ENCODE data around the gene PCNT.
"Not testable (repeated sequence)": the region's sequence is repeated elsewhere in the genome, so short reads cannot be mapped to it uniquely, and the experiment has no call there.

Gene PCNT

DNA sequence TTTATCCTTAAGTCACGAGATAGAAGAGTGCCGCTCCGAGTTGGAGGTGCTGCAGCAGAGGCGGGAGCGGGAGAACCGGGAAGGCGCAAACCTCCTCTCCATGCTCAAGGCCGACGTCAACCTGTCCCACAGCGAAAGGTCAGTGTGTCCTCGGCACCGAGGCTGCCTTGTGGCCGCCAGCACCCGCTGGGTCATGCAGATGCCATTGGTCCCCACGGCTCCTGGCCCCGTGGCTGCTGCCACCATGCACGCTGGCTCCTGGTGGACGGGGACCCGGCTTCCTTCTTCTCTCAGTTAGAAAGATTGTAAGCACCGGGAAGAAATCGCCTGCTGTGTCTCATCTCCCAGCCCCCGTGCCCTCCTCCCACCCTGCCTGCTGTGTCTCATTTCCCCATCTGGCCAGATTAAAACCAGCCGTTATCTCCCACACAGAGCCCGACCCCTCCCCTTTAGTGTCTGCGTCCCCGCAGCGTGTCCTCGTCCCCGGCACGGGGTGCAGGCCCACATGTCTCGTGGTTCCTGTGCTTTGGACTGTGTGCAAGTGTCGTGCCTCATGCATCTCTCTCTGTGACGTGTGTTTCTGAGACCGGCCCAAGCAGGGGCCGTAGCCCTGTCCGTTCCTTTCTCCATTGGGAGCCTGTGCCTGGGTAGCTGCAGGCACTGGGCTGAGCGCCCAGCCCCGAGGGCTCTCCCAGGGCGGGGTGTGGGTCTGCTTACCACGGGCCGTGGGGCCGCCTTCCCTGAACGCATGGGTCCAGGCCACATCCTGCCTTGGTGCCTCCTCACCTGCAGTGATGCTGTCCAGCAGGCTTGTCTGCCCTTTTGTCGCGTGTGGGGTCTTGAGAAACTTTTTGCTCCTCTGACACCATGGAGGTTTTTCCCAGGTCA is 62.1 kb downstream of the PCNT start:
- no peak for DNase-seq (ENCODE audit: low spot score)

- no peak for DNase-seq (ENCODE audit: low spot score)
These were observed 62.8 kb downstream of the PCNT start for GRCh38 chr21:46386734-46387088.

GRCh38 chr21:46388206-46388880 is 64.4 kb downstream of the PCNT start:
- no peak for DNase-seq (ENCODE audit: low spot score)

DNA sequence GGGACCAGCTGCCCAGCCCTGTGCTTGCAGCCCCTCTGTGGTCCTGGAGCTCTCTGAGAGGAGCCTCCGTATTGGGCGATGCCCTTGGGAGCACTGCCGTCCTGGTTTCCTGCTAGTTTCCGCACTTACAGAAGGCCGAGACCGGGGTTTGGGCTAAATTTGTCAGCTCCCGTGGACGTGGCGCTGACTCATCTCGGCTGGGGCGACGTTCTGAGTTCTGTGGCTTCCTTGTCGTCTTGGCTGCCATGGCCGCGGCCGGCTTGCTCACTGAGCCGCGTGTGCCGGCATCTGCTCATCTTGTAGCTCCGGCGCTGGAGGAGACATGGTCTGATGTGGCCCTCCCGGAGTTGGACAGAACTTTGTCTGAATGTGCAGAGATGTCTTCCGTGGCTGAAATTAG is 64.9 kb downstream of the PCNT start:
- DNase-seq (ENCODE audit: low spot score) = no peak

DNA sequence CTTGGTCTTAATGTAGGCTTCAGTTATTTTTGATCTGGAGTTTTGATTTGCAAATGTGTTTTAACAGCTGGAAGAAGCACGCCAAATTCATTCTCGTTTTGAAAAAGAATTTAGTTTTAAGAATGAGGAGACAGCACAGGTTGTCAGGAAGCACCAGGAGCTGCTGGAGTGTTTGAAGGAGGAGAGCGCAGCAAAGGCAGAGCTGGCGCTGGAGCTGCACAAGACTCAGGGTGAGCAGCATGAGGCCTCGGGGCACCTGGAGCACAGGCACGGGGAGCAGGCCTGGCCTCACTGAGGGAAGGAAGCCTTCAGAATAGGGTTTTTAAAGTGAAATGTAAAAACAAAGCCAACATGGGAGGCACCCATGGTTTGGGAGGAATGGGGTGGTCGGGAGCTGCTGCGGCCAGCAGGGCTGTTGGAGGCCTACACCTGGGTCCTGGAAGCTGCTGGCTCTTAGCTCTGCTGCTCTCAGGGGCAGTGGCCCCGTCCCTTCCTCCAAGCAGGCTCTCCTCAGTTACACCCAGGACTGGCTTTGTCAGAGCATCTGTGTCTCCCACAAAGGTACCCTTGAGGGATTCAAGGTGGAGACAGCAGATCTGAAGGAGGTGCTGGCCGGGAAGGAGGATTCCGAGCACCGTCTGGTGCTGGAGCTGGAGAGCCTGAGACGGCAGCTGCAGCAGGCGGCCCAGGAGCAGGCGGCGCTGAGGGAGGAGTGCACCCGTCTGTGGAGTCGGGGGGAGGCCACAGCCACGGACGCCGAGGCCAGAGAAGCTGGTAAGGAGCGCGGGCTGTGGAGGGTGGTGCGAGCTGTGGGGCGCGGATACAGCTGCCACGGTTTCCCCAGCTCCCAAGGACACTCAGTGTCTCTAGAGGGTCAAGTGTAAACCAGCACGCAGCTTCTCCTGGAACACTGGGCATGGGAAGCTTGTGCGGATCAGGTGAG is 66.9 kb downstream of the PCNT start:
- no peak for DNase-seq (ENCODE audit: low spot score)

GRCh38 chr21:46391773-46392172 is 67.8 kb downstream of the PCNT start:
- DNase-seq (ENCODE audit: low spot score) = no peak

DNA sequence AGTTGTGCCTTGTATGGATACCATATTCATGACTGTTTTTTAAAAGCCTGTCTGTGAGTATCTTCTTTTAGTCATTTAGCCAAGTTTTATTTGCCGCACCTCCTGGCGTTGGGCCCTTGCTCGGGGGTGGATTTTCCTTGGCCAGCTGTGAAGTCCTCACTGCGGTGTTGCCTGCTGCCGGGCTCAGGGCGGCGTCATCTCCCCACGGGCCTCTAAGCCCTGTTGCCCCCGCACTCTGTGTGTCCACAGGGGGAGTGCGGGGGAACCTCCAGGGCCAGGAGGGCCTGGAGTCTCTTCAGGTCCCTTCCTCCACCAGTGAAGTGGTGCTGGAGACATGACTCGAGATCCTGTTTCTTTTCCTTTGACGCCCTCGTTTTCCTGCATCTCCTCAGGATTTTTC is 69.0 kb downstream of the PCNT start:
- DNase-seq (ENCODE audit: low spot score) = no peak

DNA sequence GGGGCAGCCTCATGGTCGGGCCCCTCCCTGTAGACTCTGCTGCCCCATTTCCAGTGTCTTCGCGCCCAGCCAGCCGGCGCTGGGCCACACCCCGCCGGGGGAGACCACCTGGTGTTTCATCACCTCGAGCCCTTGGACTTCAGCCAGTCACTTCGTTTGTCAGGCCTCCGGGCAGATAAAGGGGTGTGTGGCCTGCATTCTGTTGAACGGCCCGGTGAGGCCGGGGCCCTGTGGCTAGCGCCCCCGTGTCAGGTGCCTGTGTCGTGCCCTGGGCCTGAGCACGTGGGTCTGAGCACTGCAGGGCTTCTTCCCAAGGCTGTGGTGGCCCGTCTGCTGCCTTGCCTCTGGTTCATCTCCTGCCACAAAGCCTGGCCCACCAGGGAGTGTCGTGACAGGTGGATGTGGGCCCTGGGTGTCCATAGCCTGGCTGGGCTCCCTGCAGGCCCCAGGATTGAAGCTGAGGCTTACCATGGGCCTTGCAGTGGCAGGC is 69.5 kb downstream of the PCNT start:
- no peak for DNase-seq (ENCODE audit: low spot score)

GRCh38 chr21:46393941-46394594 is 70.1 kb downstream of the PCNT start:
- DNase-seq (ENCODE audit: low spot score) = no peak

DNA sequence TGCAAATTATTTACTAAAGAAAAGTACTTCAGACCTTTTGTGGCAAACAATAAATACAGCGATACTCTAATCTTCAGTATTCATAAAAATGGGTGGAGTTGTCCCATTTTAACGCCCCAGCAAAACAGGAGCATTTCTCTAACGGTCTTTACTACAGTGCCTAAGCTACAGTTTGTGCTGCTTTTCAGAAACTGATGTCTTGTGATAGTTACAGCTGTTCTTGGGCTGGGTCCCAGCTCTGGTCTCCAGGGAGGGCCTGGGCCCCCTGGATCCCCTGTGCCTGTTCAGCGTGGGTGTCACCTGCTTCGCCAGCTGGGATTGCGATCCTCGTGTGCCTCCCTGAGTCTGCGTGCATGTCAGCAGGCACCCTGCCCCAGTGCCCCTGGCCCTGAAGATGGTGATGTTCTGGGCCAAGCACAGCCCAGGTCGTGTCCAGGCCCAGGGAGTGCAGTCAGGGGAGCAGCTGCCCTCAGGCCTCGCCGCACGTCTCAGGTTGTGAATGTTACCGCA is 70.7 kb downstream of the PCNT start:
- no peak for DNase-seq (ENCODE audit: low spot score)

- no peak for DNase-seq (ENCODE audit: low spot score)
These were observed 73.4 kb downstream of the PCNT start for GRCh38 chr21:46397211-46397905.

- DNase-seq (ENCODE audit: low spot score) = no peak
These were observed 74.0 kb downstream of the PCNT start for GRCh38 chr21:46397993-46398392.

- no peak for DNase-seq (ENCODE audit: low spot score)
These were observed 75.2 kb downstream of the PCNT start for GRCh38 chr21:46399129-46399528.

DNA sequence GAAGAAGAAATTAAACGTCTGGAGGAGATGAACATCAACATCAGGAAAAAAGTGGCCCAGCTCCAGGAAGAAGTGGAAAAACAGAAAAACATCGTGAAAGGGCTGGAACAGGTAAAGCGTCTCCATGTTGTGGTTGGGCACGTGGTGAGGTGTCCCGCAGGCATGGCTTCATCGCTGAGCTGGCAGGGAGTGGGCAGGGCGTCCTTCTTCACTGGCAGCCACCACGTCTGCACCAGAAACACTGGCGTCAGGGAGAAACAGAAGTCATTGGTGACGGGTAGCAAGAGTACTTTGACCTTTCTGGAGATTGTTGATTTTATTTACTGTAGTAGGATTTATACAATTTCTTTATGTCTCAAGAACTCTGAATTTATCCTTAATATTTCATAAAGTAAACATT is 75.7 kb downstream of the PCNT start:
- DNase-seq (ENCODE audit: low spot score) = no peak

DNA sequence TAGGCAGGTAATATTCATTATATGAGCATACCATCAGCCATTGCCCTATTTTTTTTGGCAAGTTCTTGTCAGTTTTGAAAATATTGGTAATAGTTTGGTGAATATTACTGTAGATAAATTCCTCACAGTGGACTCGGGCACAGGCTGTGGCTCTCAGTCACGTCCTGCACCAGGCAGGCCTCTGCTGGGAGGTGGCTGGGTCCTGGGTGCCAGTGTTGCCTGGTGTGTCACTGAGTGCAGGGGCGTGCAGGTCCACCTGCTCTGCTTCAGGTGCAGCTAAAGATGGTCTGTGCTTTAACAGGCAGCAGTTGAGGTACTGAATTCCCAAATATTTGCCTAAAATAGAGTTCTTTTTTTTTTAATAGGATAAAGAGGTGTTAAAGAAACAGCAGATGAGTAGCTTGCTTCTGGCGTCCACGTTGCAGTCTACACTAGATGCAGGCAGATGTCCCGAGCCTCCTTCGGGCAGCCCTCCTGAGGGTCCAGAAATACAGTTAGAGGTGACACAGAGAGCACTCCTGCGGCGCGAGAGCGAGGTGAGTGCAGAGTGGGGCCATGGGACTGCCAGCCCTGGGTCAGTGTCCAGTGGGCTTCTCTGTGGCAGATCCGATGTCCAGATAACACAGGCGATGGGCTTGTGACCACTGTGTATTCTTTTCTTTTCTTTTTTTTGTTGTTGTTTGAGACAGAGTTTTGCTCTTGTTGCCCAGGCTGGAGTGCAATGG is 77.4 kb downstream of the PCNT start:
- DNase-seq (ENCODE audit: low spot score) = no peak

DNA sequence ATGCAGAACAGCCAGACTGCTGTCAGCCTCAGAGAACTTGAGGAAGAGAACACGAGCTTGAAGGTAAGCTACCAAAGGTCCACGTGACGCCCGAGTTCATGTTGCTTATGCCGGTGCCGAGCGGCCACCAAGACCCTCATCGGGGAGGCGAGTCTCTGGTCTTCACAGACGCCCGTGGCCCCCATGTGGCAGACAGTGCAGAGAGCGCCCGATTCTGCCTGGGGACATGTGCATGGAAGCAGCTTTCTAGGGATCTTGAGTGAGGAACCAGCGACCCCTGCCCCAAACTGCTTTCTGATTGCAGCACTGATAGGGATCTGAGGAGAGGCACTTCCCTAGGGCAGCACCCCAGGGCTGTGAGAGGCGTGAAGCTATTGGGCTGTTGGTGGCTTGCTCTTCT is 78.5 kb downstream of the PCNT start:
- no peak for DNase-seq (ENCODE audit: low spot score)

GRCh38 chr21:46403234-46403811 is 79.4 kb downstream of the PCNT start:
- DNase-seq (ENCODE audit: low spot score) = not testable (repeated sequence)

DNA sequence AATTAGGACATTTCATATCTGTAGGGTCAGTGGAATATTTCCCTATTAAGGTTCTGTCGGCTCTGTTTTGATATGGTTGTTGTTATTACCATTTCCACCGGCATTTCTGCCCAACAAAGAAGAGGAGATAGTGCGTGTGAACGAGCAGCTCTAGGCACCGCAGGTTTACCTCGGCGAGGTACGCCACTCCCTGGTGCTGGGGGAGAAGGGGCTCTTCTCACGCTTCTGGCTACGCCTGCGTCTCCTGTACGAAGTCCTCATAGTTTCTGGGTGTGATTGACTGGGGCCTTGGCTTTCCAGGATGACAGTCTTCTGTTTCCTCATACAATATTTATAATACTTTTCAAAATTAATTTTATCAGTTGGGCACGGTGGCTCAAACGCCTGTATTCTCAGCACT is 80.3 kb downstream of the PCNT start:
- DNase-seq (ENCODE audit: low spot score) = no peak

DNA sequence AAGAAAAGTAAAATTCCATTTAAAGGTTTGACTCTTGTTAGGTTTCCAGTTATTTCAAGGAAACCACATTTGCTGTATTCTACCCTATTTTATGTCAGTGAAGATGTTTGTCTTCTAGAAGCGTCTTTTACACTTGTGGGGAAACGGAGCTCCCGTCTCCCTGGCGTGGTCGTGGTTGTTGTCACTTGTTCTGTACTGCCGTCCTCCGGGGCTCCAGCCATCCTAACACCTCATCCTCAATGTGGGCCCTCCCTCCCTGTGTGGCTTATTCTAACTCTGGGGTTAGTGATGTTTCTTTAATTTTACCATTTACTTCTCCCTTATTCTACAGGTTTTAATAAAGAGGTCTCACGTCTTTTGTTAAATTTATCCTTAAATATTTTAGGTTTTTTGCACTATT is 82.0 kb downstream of the PCNT start:
- no peak for DNase-seq (ENCODE audit: low spot score)

All from globus pallidus (tissue), 1 donor.